ENCODE data around the gene ASB9.

- TF ChIP-seq, protein P1, sequence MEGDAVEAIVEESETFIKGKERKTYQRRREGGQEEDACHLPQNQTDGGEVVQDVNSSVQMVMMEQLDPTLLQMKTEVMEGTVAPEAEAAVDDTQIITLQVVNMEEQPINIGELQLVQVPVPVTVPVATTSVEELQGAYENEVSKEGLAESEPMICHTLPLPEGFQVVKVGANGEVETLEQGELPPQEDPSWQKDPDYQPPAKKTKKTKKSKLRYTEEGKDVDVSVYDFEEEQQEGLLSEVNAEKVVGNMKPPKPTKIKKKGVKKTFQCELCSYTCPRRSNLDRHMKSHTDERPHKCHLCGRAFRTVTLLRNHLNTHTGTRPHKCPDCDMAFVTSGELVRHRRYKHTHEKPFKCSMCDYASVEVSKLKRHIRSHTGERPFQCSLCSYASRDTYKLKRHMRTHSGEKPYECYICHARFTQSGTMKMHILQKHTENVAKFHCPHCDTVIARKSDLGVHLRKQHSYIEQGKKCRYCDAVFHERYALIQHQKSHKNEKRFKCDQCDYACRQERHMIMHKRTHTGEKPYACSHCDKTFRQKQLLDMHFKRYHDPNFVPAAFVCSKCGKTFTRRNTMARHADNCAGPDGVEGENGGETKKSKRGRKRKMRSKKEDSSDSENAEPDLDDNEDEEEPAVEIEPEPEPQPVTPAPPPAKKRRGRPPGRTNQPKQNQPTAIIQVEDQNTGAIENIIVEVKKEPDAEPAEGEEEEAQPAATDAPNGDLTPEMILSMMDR (IDR thresholded peaks at IDR 0.05) = no peak
- no peak for TF ChIP-seq POLR2A (IDR thresholded peaks at IDR 0.05)
- TF ChIP-seq POLR2AphosphoS5 (IDR thresholded peaks at IDR 0.05) = no peak
Measured at GRCh38 chrX:15315509-15315908, 45.6 kb upstream of the ASB9 start, which contains the start of gene ASB11.
